Osteoblast (primary cell): ENCODE measurements around the gene MAPK10. TPM values are rescaled to one million over a fixed set of nuclear protein-coding genes. Genes with fewer than 3 reads are reported as not detected.
A peak's percentile ranks its signal among the peaks of the same experiment; 100 is the strongest.

Experiments used
- DNase-seq: peaks from one replicate; pipeline ENCODE4 v3.0.0; 2011; ENCODE audit warnings: low spot score, mixed read lengths; ENCODE audit not compliant: insufficient read length; ENCODE audit errors: missing footprints
- H2AFZ ChIP-seq: 2 replicates; pipeline ENCODE4 v1.6.0; 2011; ENCODE audit warnings: mild to moderate bottlenecking, low read length
- H3K27ac ChIP-seq: 2 replicates; pipeline ENCODE4 v1.5.1; 2011; ENCODE audit warnings: mild to moderate bottlenecking, low read depth, low read length, moderate library complexity
- H3K27me3 ChIP-seq: 2 replicates; pipeline ENCODE4 v1.6.0; 2012; ENCODE audit warnings: mild to moderate bottlenecking, control low read depth, inconsistent platforms, low read length, moderate library complexity; ENCODE audit not compliant: insufficient read depth
- H3K36me3 ChIP-seq: 2 replicates; pipeline ENCODE4 v1.5.1; 2011; ENCODE audit warnings: mild to moderate bottlenecking, low read length, control low read depth, moderate library complexity; ENCODE audit not compliant: insufficient read depth
- H3K4me1 ChIP-seq: 2 replicates; pipeline ENCODE4 v1.5.1; 2011; ENCODE audit warnings: mild to moderate bottlenecking, low read length, control low read depth, moderate library complexity; ENCODE audit not compliant: insufficient read depth
- H3K4me2 ChIP-seq: 2 replicates; pipeline ENCODE4 v1.6.0; 2011; ENCODE audit warnings: mild to moderate bottlenecking, low read length; ENCODE audit not compliant: insufficient read depth
- H3K4me3 ChIP-seq: fragments of 200-600 bp; sonication (generic); 3 replicates; pipeline ENCODE4 v1.5.1; 2012; ENCODE audit warnings: mild to moderate bottlenecking, low read length, inconsistent platforms; ENCODE audit not compliant: insufficient read depth
- H3K79me2 ChIP-seq: 2 replicates; pipeline ENCODE4 v1.6.0; 2012; ENCODE audit warnings: mild to moderate bottlenecking, low read length, control low read depth, inconsistent platforms; ENCODE audit not compliant: insufficient read depth
- H3K9me3 ChIP-seq: 2 replicates; pipeline ENCODE4 v1.5.1; 2011; ENCODE audit warnings: low read depth, low read length, control low read depth
- H4K20me1 ChIP-seq: 2 replicates; pipeline ENCODE4 v1.6.0; 2012; ENCODE audit warnings: mild to moderate bottlenecking, low read length, control low read depth; ENCODE audit not compliant: insufficient read depth
- total RNA-seq: library from RNA; depleted of rRNA; stranded (reverse); fragments of >200 nt; gene quantifications from 2 replicates; pipeline ENCODE4 v1.2.3, GENCODE V29; 2012
- TF ChIP-seq, protein P1 (sequence below): IDR thresholded peaks from 2 replicates; pipeline ENCODE4 v1.5.1; 2011; ENCODE audit warnings: mild to moderate bottlenecking, low read depth, low read length, moderate library complexity; ENCODE audit errors: extremely low read depth

The MAPK10 gene
- total RNA-seq, 1 donor = 13.0 TPM

DNA sequence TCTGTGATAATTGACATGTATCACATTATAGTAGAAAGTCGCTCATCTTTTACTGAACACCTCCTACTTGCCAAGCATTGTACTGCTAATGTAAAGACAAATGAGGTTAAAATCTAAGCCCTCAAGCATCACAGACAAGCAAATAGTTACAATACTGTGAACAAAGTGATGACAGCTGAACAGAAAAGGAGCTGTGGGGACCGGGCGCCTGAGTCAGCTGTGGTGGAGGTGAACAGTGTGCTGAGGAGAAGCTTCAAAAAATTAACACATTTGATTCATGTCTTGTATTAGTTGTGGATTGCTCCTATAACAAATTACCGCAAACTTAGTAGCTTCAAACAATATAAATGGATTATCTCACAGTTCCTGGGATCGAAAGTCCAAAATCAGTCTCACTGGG lies 124.3 kb downstream of the MAPK10 start:
- Histone ChIP-seq H3K27ac (no peak overlapping the region), H3K27me3 (no peaks in the 10 kb centered on the region), H3K79me2 (no peaks in the 10 kb centered on the region), H3K9me3 (no peaks in the 10 kb centered on the region), H4K20me1 (no peaks in the 10 kb centered on the region), H3K36me3 (no peaks in the 10 kb centered on the region), H3K4me1 (no peaks in the 10 kb centered on the region), H3K4me2 (no peak overlapping the region), H3K4me3 (no peak overlapping the region), H2AFZ (no peak overlapping the region)
- TF ChIP-seq, protein P1, sequence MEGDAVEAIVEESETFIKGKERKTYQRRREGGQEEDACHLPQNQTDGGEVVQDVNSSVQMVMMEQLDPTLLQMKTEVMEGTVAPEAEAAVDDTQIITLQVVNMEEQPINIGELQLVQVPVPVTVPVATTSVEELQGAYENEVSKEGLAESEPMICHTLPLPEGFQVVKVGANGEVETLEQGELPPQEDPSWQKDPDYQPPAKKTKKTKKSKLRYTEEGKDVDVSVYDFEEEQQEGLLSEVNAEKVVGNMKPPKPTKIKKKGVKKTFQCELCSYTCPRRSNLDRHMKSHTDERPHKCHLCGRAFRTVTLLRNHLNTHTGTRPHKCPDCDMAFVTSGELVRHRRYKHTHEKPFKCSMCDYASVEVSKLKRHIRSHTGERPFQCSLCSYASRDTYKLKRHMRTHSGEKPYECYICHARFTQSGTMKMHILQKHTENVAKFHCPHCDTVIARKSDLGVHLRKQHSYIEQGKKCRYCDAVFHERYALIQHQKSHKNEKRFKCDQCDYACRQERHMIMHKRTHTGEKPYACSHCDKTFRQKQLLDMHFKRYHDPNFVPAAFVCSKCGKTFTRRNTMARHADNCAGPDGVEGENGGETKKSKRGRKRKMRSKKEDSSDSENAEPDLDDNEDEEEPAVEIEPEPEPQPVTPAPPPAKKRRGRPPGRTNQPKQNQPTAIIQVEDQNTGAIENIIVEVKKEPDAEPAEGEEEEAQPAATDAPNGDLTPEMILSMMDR = no peak
- DNase-seq = no peak

DNA sequence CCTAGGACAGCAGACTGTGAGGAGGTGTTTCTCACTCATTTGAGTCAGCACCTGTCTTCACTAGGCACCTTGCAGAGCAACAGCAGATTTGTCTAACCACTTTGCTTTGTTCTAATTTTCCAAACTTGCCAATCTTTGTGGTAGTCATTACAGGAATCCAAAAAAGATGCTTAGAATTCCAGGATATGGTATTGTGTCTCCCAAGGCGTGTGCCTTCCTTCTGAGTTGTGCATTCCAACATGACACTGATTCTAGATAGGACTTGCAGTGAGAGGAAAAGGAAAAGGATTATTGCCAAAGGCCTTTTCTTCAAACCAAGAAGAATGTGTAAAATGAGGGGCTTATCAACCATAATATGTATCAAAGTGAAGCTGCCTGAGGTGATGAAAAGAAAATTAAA lies 126.2 kb downstream of the MAPK10 start:
- DNase-seq = peak; percentile 11
- H2AFZ ChIP-seq = no peak overlapping the region
- peak overlapping the region; percentile 26 for H3K4me2 ChIP-seq
- no peak overlapping the region for H3K4me3 ChIP-seq
- TF ChIP-seq, protein P1 = no peak
- H3K79me2 ChIP-seq = no peaks in the 10 kb centered on the region
- H4K20me1 ChIP-seq = no peaks in the 10 kb centered on the region
- H3K9me3 ChIP-seq = no peaks in the 10 kb centered on the region
- no peaks in the 10 kb centered on the region for H3K4me1 ChIP-seq
- no peaks in the 10 kb centered on the region for H3K36me3 ChIP-seq
- no peak overlapping the region for H3K27ac ChIP-seq
- H3K27me3 ChIP-seq = no peaks in the 10 kb centered on the region

DNA sequence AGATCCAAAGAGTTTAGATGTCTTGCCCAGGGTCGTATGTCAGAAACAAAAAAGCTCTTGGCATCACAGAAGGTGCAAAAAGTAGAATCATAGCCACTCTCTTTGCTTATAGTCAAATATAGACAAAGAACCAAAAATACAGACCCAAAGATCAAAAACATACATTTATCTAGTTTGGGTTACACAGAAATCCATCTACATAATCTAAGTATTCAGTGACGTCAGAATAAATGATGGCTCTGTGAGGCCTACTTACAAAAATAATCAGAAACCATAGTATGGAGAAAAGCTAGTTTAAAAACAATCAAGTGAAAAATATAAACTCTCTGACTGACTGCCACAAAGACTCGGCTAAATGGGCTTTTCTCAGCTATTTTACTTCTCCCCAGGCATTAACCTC lies 126.8 kb downstream of the MAPK10 start:
- no peak overlapping the region for H2AFZ ChIP-seq
- no peaks in the 10 kb centered on the region for H3K9me3 ChIP-seq
- no peak overlapping the region for H3K27ac ChIP-seq
- no peaks in the 10 kb centered on the region for H3K4me1 ChIP-seq
- no peak overlapping the region for H3K4me3 ChIP-seq
- H3K36me3 ChIP-seq = no peaks in the 10 kb centered on the region
- H3K27me3 ChIP-seq = no peaks in the 10 kb centered on the region
- TF ChIP-seq, protein P1 = no peak
- H4K20me1 ChIP-seq = no peaks in the 10 kb centered on the region
- no peaks in the 10 kb centered on the region for H3K79me2 ChIP-seq
- H3K4me2 ChIP-seq = peak overlapping the region; percentile 26
- DNase-seq = no peak

DNA sequence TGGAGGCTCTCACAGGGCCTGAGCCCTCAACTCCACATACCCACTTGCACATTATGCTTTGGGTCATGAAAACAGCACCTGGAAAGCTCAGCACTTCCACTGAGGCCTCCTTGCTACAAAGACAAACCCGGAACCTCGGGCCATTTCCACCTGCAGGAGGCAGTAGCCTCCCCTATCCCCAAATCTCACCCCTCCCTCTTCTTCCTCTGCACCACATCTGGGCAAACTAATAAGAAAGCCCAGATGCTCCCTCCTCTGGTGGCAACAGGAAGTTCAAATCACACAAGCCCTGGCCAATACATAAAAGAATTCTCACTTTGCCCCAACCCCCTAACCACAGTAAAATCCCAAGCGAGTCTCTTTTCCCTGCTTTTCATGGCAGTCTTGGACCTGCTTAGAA lies 136.4 kb downstream of the MAPK10 start:
- TF ChIP-seq, protein P1 = peak; percentile 84
- no peak overlapping the region for H2AFZ ChIP-seq
- no peak for DNase-seq

More for the DNA sequence above, 136.4 kb downstream of the MAPK10 start:
- Histone ChIP-seq H3K27me3 (no peaks in the 10 kb centered on the region), H3K9me3 (no peaks in the 10 kb centered on the region), H3K79me2 (no peaks in the 10 kb centered on the region), H3K4me3 (no peak overlapping the region), H3K4me1 (peaks cover 12% of the 10 kb centered on the region), H3K4me2 (no peak overlapping the region), H3K27ac (no peak overlapping the region), H4K20me1 (no peaks in the 10 kb centered on the region), H3K36me3 (no peaks in the 10 kb centered on the region)
